ENCODE measurements around the gene PRKN.
"Not testable (repeated sequence)": the region's sequence is repeated elsewhere in the genome, so short reads cannot be mapped to it uniquely, and the experiment has no call there.

DNA sequence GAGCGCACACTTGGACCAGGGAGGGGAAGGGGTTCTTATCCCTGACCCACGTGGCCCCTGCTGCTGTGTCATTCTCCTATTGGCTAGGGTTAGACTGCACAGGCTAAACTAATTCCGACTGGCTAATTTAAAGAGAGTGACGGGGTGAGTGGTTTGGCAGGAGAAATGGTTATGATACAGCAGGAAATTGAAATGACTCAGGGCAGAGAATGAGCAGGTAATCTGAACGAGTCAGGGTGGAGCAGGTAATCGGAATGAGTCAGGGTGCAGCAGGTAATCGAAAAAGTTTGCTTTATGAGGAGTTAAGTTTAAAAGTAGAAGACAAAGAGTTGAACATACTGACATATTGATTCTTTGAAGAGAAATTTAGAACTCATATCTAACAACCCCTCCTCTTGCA, 1417.8 kb downstream of the PRKN start:
- TF ChIP-seq, protein P1, sequence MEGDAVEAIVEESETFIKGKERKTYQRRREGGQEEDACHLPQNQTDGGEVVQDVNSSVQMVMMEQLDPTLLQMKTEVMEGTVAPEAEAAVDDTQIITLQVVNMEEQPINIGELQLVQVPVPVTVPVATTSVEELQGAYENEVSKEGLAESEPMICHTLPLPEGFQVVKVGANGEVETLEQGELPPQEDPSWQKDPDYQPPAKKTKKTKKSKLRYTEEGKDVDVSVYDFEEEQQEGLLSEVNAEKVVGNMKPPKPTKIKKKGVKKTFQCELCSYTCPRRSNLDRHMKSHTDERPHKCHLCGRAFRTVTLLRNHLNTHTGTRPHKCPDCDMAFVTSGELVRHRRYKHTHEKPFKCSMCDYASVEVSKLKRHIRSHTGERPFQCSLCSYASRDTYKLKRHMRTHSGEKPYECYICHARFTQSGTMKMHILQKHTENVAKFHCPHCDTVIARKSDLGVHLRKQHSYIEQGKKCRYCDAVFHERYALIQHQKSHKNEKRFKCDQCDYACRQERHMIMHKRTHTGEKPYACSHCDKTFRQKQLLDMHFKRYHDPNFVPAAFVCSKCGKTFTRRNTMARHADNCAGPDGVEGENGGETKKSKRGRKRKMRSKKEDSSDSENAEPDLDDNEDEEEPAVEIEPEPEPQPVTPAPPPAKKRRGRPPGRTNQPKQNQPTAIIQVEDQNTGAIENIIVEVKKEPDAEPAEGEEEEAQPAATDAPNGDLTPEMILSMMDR (conservative IDR thresholded peaks at IDR 0.05) = not testable (repeated sequence)
- not testable (repeated sequence) for TF ChIP-seq ZFX (IDR thresholded peaks at IDR 0.05)

Measured in C4-2B (cell line).